ENCODE results near the gene PIMREG.
"Not testable (repeated sequence)": the region's sequence is repeated elsewhere in the genome, so short reads cannot be mapped to it uniquely, and the experiment has no call there.

PIMREG gene

GRCh38 chr17:6475411-6475810, 31.2 kb downstream of the PIMREG start:
- Histone ChIP-seq H3K36me3 (ENCODE audit: control insufficient read depth in 1 of 2, insufficient read depth in 2 of 2, low read length in 2 of 2) (peaks cover 0 to 6% of the 10 kb centered on the region in 2 donors), H3K27ac (ENCODE audit: low read length) (no peak overlapping the region), H3K4me3 (ENCODE audit: low read depth in 1 of 2, low read length in 2 of 2) (no peak overlapping the region), H3K4me1 (ENCODE audit: control insufficient read depth in 1 of 2, insufficient read depth in 2 of 2, low read length in 2 of 2) (peaks cover 4 to 7% of the 10 kb centered on the region in 2 donors), H3K9me3 (ENCODE audit: control insufficient read depth in 1 of 2, low read length in 2 of 2) (no peaks in the 10 kb centered on the region), H3K27me3 (ENCODE audit: low read depth, low read length) (no peaks in the 10 kb centered on the region)

- Histone ChIP-seq H3K4me3 (ENCODE audit: low read depth in 1 of 2, low read length in 2 of 2) (no peak overlapping the region), H3K36me3 (ENCODE audit: control insufficient read depth in 1 of 2, insufficient read depth in 2 of 2, low read length in 2 of 2) (peaks cover 0 to 6% of the 10 kb centered on the region in 2 donors), H3K4me1 (ENCODE audit: control insufficient read depth in 1 of 2, insufficient read depth in 2 of 2, low read length in 2 of 2) (peaks cover 4 to 7% of the 10 kb centered on the region in 2 donors), H3K27me3 (ENCODE audit: low read depth, low read length) (no peaks in the 10 kb centered on the region), H3K9me3 (ENCODE audit: control insufficient read depth in 1 of 2, low read length in 2 of 2) (no peaks in the 10 kb centered on the region), H3K27ac (ENCODE audit: low read length) (no peak overlapping the region)
These were observed 32.0 kb downstream of the PIMREG start for GRCh38 chr17:6476076-6476809.

- Histone ChIP-seq H3K4me3 (ENCODE audit: low read depth in 1 of 2, low read length in 2 of 2) (no peak overlapping the region), H3K4me1 (ENCODE audit: control insufficient read depth in 1 of 2, insufficient read depth in 2 of 2, low read length in 2 of 2) (peaks cover 4 to 7% of the 10 kb centered on the region in 2 donors), H3K27me3 (ENCODE audit: low read depth, low read length) (no peaks in the 10 kb centered on the region), H3K9me3 (ENCODE audit: control insufficient read depth in 1 of 2, low read length in 2 of 2) (no peaks in the 10 kb centered on the region), H3K27ac (ENCODE audit: low read length) (no peak overlapping the region), H3K36me3 (ENCODE audit: control insufficient read depth in 1 of 2, insufficient read depth in 2 of 2, low read length in 2 of 2) (peaks cover 0 to 6% of the 10 kb centered on the region in 2 donors)
These were observed 32.5 kb downstream of the PIMREG start for GRCh38 chr17:6476810-6477179.

GRCh38 chr17:6477831-6478383, 33.7 kb downstream of the PIMREG start:
- Histone ChIP-seq H3K27me3 (ENCODE audit: low read depth, low read length) (no peaks in the 10 kb centered on the region), H3K27ac (ENCODE audit: low read length) (no peak overlapping the region), H3K9me3 (ENCODE audit: control insufficient read depth in 1 of 2, low read length in 2 of 2) (no peaks in the 10 kb centered on the region), H3K36me3 (ENCODE audit: control insufficient read depth in 1 of 2, insufficient read depth in 2 of 2, low read length in 2 of 2) (peaks cover 0 to 6% of the 10 kb centered on the region in 2 donors), H3K4me1 (ENCODE audit: control insufficient read depth in 1 of 2, insufficient read depth in 2 of 2, low read length in 2 of 2) (peaks cover 4 to 7% of the 10 kb centered on the region in 2 donors), H3K4me3 (ENCODE audit: low read depth in 1 of 2, low read length in 2 of 2) (no peak overlapping the region)

GRCh38 chr17:6478486-6478885, 34.2 kb downstream of the PIMREG start:
- Histone ChIP-seq H3K27ac (ENCODE audit: low read length) (no peak overlapping the region), H3K4me3 (ENCODE audit: low read depth in 1 of 2, low read length in 2 of 2) (no peak overlapping the region), H3K9me3 (ENCODE audit: control insufficient read depth in 1 of 2, low read length in 2 of 2) (no peaks in the 10 kb centered on the region), H3K36me3 (ENCODE audit: control insufficient read depth in 1 of 2, insufficient read depth in 2 of 2, low read length in 2 of 2) (peaks cover 0 to 8% of the 10 kb centered on the region in 2 donors), H3K4me1 (ENCODE audit: control insufficient read depth in 1 of 2, insufficient read depth in 2 of 2, low read length in 2 of 2) (peaks cover 4 to 7% of the 10 kb centered on the region in 2 donors), H3K27me3 (ENCODE audit: low read depth, low read length) (no peaks in the 10 kb centered on the region)

GRCh38 chr17:6479622-6480302, 35.5 kb downstream of the PIMREG start:
- Histone ChIP-seq H3K4me1 (ENCODE audit: control insufficient read depth in 1 of 2, insufficient read depth in 2 of 2, low read length in 2 of 2) (peaks cover 3 to 4% of the 10 kb centered on the region in 2 donors), H3K9me3 (ENCODE audit: control insufficient read depth in 1 of 2, low read length in 2 of 2) (no peaks in the 10 kb centered on the region), H3K4me3 (ENCODE audit: low read depth in 1 of 2, low read length in 2 of 2) (no peak overlapping the region), H3K27ac (ENCODE audit: low read length) (no peak overlapping the region), H3K36me3 (ENCODE audit: control insufficient read depth in 1 of 2, insufficient read depth in 2 of 2, low read length in 2 of 2) (peaks cover 0 to 10% of the 10 kb centered on the region in 2 donors), H3K27me3 (ENCODE audit: low read depth, low read length) (no peaks in the 10 kb centered on the region)

GRCh38 chr17:6480303-6480675, 36.0 kb downstream of the PIMREG start:
- Histone ChIP-seq H3K36me3 (ENCODE audit: control insufficient read depth in 1 of 2, insufficient read depth in 2 of 2, low read length in 2 of 2) (peaks cover 0 to 10% of the 10 kb centered on the region in 2 donors), H3K4me3 (ENCODE audit: low read depth in 1 of 2, low read length in 2 of 2) (no peak overlapping the region), H3K27me3 (ENCODE audit: low read depth, low read length) (no peaks in the 10 kb centered on the region), H3K9me3 (ENCODE audit: control insufficient read depth in 1 of 2, low read length in 2 of 2) (no peaks in the 10 kb centered on the region), H3K4me1 (ENCODE audit: control insufficient read depth in 1 of 2, insufficient read depth in 2 of 2, low read length in 2 of 2) (peaks cover 0 to 4% of the 10 kb centered on the region in 2 donors), H3K27ac (ENCODE audit: low read length) (no peak overlapping the region)

GRCh38 chr17:6482105-6482455, 37.8 kb downstream of the PIMREG start:
- H3K9me3 ChIP-seq (ENCODE audit: control insufficient read depth in 1 of 2, low read length in 2 of 2): no peaks in the 10 kb centered on the region
- peaks cover 0 to 4% of the 10 kb centered on the region in 2 donors for H3K36me3 ChIP-seq (ENCODE audit: control insufficient read depth in 1 of 2, insufficient read depth in 2 of 2, low read length in 2 of 2)
- H3K27ac ChIP-seq (ENCODE audit: low read length): no peak overlapping the region
- H3K27me3 ChIP-seq (ENCODE audit: low read depth, low read length): no peaks in the 10 kb centered on the region
- H3K4me1 ChIP-seq (ENCODE audit: control insufficient read depth in 1 of 2, insufficient read depth in 2 of 2, low read length in 2 of 2): no peaks in the 10 kb centered on the region
- H3K4me3 ChIP-seq (ENCODE audit: low read depth in 1 of 2, low read length in 2 of 2): no peak overlapping the region

GRCh38 chr17:6482796-6483195, 38.5 kb downstream of the PIMREG start:
- not testable (repeated sequence) for H3K4me3 ChIP-seq (ENCODE audit: low read depth in 1 of 2, low read length in 2 of 2); H3K36me3 ChIP-seq (ENCODE audit: control insufficient read depth in 1 of 2, insufficient read depth in 2 of 2, low read length in 2 of 2); H3K9me3 ChIP-seq (ENCODE audit: control insufficient read depth in 1 of 2, low read length in 2 of 2); H3K27me3 ChIP-seq (ENCODE audit: low read depth, low read length); H3K4me1 ChIP-seq (ENCODE audit: control insufficient read depth in 1 of 2, insufficient read depth in 2 of 2, low read length in 2 of 2); H3K27ac ChIP-seq (ENCODE audit: low read length)

- Histone ChIP-seq H3K36me3 (ENCODE audit: control insufficient read depth in 1 of 2, insufficient read depth in 2 of 2, low read length in 2 of 2) (peaks cover 0 to 4% of the 10 kb centered on the region in 2 donors), H3K9me3 (ENCODE audit: control insufficient read depth in 1 of 2, low read length in 2 of 2) (no peaks in the 10 kb centered on the region), H3K27ac (ENCODE audit: low read length) (no peak overlapping the region), H3K27me3 (ENCODE audit: low read depth, low read length) (no peaks in the 10 kb centered on the region), H3K4me1 (ENCODE audit: control insufficient read depth in 1 of 2, insufficient read depth in 2 of 2, low read length in 2 of 2) (no peaks in the 10 kb centered on the region), H3K4me3 (ENCODE audit: low read depth in 1 of 2, low read length in 2 of 2) (no peak overlapping the region)
These were observed 39.3 kb downstream of the PIMREG start for GRCh38 chr17:6483507-6483906.

GRCh38 chr17:6485646-6486412, 41.6 kb downstream of the PIMREG start:
- Histone ChIP-seq H3K4me3 (ENCODE audit: low read depth in 1 of 2, low read length in 2 of 2) (no peak overlapping the region), H3K27ac (ENCODE audit: low read length) (no peak overlapping the region), H3K4me1 (ENCODE audit: control insufficient read depth in 1 of 2, insufficient read depth in 2 of 2, low read length in 2 of 2) (no peaks in the 10 kb centered on the region), H3K9me3 (ENCODE audit: control insufficient read depth in 1 of 2, low read length in 2 of 2) (no peaks in the 10 kb centered on the region), H3K36me3 (ENCODE audit: control insufficient read depth in 1 of 2, insufficient read depth in 2 of 2, low read length in 2 of 2) (peaks cover 0 to 4% of the 10 kb centered on the region in 2 donors), H3K27me3 (ENCODE audit: low read depth, low read length) (no peaks in the 10 kb centered on the region)
